Gastroesophageal sphincter (tissue), 4 donors: ENCODE measurements around the gene COL11A2. TPM values are rescaled to one million over a fixed set of nuclear protein-coding genes. Genes with fewer than 3 reads are reported as not detected.

Experiments
- ATAC-seq: fragments of 150-250 bp; one replicate; pipeline ENCODE4 v1.9.1; 2016; ENCODE audit warnings: mild to moderate bottlenecking, moderate library complexity
- H3K27ac ChIP-seq, 4 donors: fragments of 200-600 bp; sonication (generic) in 3 of 4; 1 replicate in 3 of 4; 2 replicates in 1 of 4; pipeline ENCODE4 v1.5.1; 2016 to 2019
- H3K27me3 ChIP-seq: fragments of 200-600 bp; sonication (generic); one replicate; pipeline ENCODE4 v1.5.1; 2019
- H3K36me3 ChIP-seq, 2 donors: fragments of 200-600 bp; sonication (generic); one replicate each; pipeline ENCODE4 v1.5.1; 2019; ENCODE audit warnings: control low read depth in 1 of 2
- H3K4me1 ChIP-seq, 3 donors: fragments of 200-600 bp; sonication (generic); 1 replicate in 2 of 3; 2 replicates in 1 of 3; pipeline ENCODE4 v1.5.1; 2016 to 2019; ENCODE audit warnings: control low read depth in 2 of 3
- H3K4me3 ChIP-seq, 2 donors: fragments of 200-600 bp; sonication (generic); one replicate each; pipeline ENCODE4 v1.5.1; 2019; ENCODE audit warnings: mild to moderate bottlenecking in 1 of 2, moderate library complexity in 1 of 2
- H3K9me3 ChIP-seq, 3 donors: fragments of 200-600 bp; sonication (generic); one replicate each; pipeline ENCODE4 v1.5.1; 2017 to 2019; ENCODE audit warnings: control low read depth in 2 of 3
- EP300 ChIP-seq: sonication (generic); formaldehyde crosslinking; IDR thresholded peaks from one replicate; pipeline ENCODE4 v1.6.1; 2017; ENCODE audit warnings: antibody characterized with exemption, mild to moderate bottlenecking
- POLR2A ChIP-seq, 2 donors: fragments of 450-650 bp; IDR thresholded peaks; one replicate each; pipeline ENCODE4 v1.6.1; 2017; ENCODE audit warnings: antibody characterized with exemption in 2 of 2, mild to moderate bottlenecking in 2 of 2, moderate library complexity in 1 of 2
- POLR2AphosphoS5 ChIP-seq: sonication (generic); formaldehyde crosslinking; IDR thresholded peaks from one replicate; pipeline ENCODE4 v1.6.1; 2017; ENCODE audit warnings: antibody characterized with exemption
- WGBS, 2 donors: methylation state at CpG; one replicate each; pipeline ENCODE4 v1.1.5; 2018; ENCODE audit warnings: low coverage in 1 of 2; 5-methylcytosine and 5-hydroxymethylcytosine counted together
- total RNA-seq, 4 donors: library from RNA; depleted of rRNA; stranded (reverse); fragments of >200 nt; gene quantifications; one replicate each; pipeline ENCODE4 v1.1.0, GENCODE V29; 2016
- TF ChIP-seq, protein P1 (sequence below), 4 experiments: fragments of 200-600 bp in 2 of 4; fragments of 450-650 bp in 2 of 4; sonication (generic) in 1 of 4; IDR thresholded peaks; one replicate each; pipeline ENCODE4 v1.5.1; 2017 to 2019; ENCODE audit warnings: antibody characterized with exemption in 4 of 4, mild to moderate bottlenecking in 2 of 4, moderate library complexity in 2 of 4

COL11A2 gene
- total RNA-seq, 4 donors from 2014 or later: 0.35 to 1.4 (median 0.45) TPM

DNA sequence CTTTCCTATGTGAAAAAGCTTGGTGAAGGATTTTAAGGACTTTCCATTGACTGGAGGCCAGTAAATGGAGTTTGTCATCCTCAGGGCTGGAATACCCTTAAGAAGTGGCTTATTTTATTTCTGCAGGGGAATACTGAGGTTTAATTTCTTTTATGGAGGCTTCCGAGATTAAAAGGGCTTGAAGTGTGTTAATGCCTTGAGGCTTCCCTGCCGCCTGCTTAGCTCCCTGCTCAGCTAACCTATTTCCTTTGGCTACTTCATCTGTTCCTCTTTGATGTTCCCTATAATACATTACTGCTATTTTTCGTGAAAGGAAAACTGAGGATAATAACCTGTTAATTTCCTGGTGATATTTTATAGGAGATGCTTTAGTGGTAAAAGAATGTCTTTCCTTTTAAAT lies 72.3 kb downstream of the COL11A2 start:
- Histone ChIP-seq H3K4me1 (peaks cover 0 to 10% (median 4%) of the 10 kb centered on the region in 3 donors), H3K4me3 (no peak overlapping the region), H3K27me3 (peaks cover 55% of the 10 kb centered on the region), H3K27ac (no peak overlapping the region), H3K36me3 (no peaks in the 10 kb centered on the region), H3K9me3 (peaks cover 0 to 10% (median 0%) of the 10 kb centered on the region in 3 donors)
- TF ChIP-seq POLR2A (IDR thresholded peaks at IDR 0.05) (no peak), POLR2AphosphoS5 (no peak), EP300 (no peak)
- TF ChIP-seq, protein P1, sequence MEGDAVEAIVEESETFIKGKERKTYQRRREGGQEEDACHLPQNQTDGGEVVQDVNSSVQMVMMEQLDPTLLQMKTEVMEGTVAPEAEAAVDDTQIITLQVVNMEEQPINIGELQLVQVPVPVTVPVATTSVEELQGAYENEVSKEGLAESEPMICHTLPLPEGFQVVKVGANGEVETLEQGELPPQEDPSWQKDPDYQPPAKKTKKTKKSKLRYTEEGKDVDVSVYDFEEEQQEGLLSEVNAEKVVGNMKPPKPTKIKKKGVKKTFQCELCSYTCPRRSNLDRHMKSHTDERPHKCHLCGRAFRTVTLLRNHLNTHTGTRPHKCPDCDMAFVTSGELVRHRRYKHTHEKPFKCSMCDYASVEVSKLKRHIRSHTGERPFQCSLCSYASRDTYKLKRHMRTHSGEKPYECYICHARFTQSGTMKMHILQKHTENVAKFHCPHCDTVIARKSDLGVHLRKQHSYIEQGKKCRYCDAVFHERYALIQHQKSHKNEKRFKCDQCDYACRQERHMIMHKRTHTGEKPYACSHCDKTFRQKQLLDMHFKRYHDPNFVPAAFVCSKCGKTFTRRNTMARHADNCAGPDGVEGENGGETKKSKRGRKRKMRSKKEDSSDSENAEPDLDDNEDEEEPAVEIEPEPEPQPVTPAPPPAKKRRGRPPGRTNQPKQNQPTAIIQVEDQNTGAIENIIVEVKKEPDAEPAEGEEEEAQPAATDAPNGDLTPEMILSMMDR (IDR thresholded peaks at IDR 0.05): no peak
- no peak for ATAC-seq
- WGBS, 2 donors: 46 to 54% methylated on average over 3 of the region's 3 CpGs

DNA sequence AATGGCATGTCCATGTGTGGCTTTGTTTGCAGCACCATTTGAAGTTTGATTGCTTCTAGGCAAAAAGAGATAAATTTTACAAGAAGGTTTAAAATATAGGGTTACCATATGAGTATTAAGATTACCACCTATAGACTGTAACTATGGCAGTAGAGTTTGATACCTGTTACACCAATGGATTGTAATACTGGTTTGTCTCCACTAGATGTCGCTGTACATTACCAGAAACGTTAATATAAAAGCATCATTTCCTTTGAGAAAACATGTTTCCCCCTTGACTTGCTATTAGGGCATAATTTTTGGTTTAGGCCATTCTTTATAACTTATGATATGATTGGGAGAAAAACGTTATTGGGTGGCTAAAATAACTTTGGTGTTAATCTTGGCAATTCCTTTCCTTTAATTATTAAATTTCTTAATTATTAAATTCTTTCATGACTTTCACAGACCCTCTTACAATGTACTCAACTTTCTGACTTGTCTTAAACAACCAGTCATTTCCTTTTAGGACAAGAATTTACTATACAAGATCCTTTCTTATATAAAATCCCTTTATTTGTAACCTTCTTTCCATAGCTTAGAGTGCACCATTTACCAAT lies 73.6 kb downstream of the COL11A2 start:
- peaks cover 0 to 10% (median 4%) of the 10 kb centered on the region in 3 donors for H3K4me1 ChIP-seq
- H3K4me3 ChIP-seq: no peak overlapping the region
- 0 to 2% methylated on average over 3 of the region's 3 CpGs for WGBS, 2 donors
- peaks cover 0 to 3% (median 0%) of the 10 kb centered on the region in 3 donors for H3K9me3 ChIP-seq
- H3K27me3 ChIP-seq: peaks cover 56% of the 10 kb centered on the region
- no peak overlapping the region for H3K27ac ChIP-seq
- ATAC-seq: no peak
- TF ChIP-seq, protein P1 (IDR thresholded peaks at IDR 0.05): peak; percentile 85 to 94 (median 86)
- TF ChIP-seq POLR2A (IDR thresholded peaks at IDR 0.05): no peak
- no peaks in the 10 kb centered on the region for H3K36me3 ChIP-seq

DNA sequence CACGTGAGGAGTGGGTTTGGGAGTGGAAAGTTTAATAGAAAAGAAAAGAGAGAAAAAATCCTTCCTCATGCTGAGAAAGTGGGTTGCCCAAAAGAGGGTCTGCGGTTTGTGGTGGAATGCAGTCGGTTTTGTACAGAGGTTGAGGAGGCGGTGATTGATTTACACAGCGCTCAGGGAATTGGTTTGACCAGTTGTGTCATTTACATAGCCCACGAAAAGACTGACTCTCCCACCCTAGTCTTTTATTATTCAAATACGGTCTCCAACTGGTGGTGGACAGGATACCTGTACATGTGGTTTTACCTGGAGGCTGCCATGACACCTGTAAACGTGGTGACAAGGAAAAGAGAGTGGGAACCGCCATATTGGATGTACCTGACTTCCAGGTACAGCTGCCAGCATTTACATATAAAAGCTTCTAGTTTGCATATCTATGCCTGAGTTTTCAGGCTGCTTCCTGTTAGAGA lies 74.4 kb downstream of the COL11A2 start:
- Histone ChIP-seq H3K36me3 (no peaks in the 10 kb centered on the region), H3K27ac (no peak overlapping the region), H3K27me3 (peaks cover 63% of the 10 kb centered on the region), H3K4me1 (peaks cover 0 to 10% (median 4%) of the 10 kb centered on the region in 3 donors), H3K9me3 (no peaks in the 10 kb centered on the region), H3K4me3 (no peak overlapping the region)
- WGBS, 2 donors: 13 to 25% methylated on average over 7 to 9 of the region's 9 CpGs
- ATAC-seq: no peak
- TF ChIP-seq POLR2A (IDR thresholded peaks at IDR 0.05): no peak
- no peak for TF ChIP-seq POLR2AphosphoS5
- no peak for TF ChIP-seq EP300
- TF ChIP-seq, protein P1 (IDR thresholded peaks at IDR 0.05): no peak

DNA sequence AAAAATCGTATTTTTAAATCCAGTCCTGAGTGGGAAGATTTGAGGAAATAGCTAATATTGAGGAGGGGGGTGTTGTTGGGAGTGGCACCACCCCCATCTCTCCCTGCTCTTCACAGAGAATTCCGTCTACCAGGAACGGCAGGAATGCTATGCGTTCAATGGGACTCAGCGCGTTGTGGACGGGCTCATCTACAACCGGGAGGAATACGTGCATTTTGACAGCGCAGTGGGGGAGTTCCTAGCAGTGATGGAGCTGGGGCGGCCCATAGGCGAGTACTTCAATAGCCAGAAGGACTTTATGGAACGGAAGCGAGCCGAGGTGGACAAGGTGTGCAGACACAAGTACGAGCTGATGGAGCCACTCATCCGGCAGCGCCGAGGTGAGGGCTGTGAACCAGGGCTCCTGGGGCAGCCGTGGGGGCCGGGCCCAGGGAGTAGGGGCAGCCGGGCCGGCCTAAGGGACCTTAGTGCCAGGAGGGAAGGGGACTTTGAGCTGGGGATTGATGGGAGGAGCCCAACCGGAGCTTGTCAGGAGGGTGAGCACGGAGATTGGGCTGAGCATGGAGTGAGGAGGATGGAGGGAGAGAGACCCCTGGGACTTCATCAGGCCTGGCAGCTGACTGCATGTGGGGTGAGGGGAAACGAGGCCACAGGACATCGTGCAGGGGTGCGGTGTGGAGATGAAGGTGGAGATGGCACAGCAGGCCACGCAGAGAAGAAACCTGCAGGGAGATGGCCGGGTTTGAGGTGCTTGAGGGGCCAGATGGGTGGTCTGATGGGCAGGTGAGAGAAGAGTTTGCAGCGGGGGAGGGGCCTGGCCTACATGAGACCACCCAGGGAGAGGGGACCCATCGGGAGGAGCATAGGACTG lies 75.2 kb downstream of the COL11A2 start:
- Histone ChIP-seq H3K27me3 (peaks cover 70% of the 10 kb centered on the region), H3K36me3 (no peaks in the 10 kb centered on the region), H3K4me1 (peaks cover 0 to 10% (median 4%) of the 10 kb centered on the region in 3 donors), H3K9me3 (no peaks in the 10 kb centered on the region), H3K27ac (no peak overlapping the region), H3K4me3 (no peak overlapping the region)
- WGBS, 2 donors: 4 to 6% methylated on average over 10 to 23 of the region's 32 CpGs
- TF ChIP-seq POLR2A (IDR thresholded peaks at IDR 0.05) (no peak), EP300 (no peak), POLR2AphosphoS5 (no peak)
- TF ChIP-seq, protein P1 (IDR thresholded peaks at IDR 0.05): no peak
- no peak for ATAC-seq
